Vagina (tissue), 2 donors: ENCODE results near the gene CHRD.

ENCODE experiments used
- CTCF ChIP-seq, 3 experiments: fragments of 450-650 bp in 2 of 3; fragments of 200-600 bp in 1 of 3; sonication (generic) in 1 of 3; IDR thresholded peaks; one replicate each; pipeline ENCODE4 v1.5.1; 2017 to 2019; ENCODE audit warnings: antibody characterized with exemption in 3 of 3, mild to moderate bottlenecking in 2 of 3, moderate library complexity in 2 of 3
- POLR2A ChIP-seq, 2 donors: fragments of 450-650 bp; IDR thresholded peaks; one replicate each; pipeline ENCODE4 v1.6.1; 2017; ENCODE audit warnings: antibody characterized with exemption in 2 of 2, mild to moderate bottlenecking in 2 of 2, moderate library complexity in 2 of 2

DNA sequence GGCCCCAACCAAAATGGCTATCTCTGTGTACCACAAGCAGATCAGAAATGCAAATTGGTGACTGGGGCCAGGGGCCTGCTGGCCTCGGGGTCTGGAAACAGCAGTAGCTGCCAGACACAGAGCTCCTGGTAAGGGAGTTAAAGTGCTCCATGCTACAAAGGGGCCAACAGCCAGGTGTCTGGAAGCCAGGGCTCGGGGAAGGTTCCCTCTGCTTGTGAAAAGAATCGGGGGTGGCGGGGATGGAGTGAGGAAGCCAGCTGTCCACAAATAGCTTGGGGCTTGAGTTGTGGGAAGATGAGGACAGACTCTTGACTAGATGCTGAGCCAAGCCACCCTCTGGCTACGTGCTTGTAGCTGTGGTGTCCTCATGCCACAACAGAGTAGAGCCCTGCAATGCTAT, 39.3 kb downstream of the CHRD start:
- TF ChIP-seq POLR2A (IDR thresholded peaks at IDR 0.05) (no peak), CTCF (IDR thresholded peaks at IDR 0.05) (no peak)
